ENCODE data around the gene HYAL2.
"Not testable (repeated sequence)": the region's sequence is repeated elsewhere in the genome, so short reads cannot be mapped to it uniquely, and the experiment has no call there.

Gene HYAL2

GRCh38 chr3:50288387-50289007 is 34.0 kb downstream of the HYAL2 start:
- no peak for DNase-seq

GRCh38 chr3:50287262-50287661 is 35.3 kb downstream of the HYAL2 start:
- no peak for DNase-seq

- DNase-seq = no peak
Observed at GRCh38 chr3:50286322-50287227, 36.0 kb downstream of the HYAL2 start.

- DNase-seq = not testable (repeated sequence)
Observed at GRCh38 chr3:50284121-50284520, 38.4 kb downstream of the HYAL2 start.

GRCh38 chr3:50279255-50280016 is 43.1 kb downstream of the HYAL2 start:
- DNase-seq = no peak

GRCh38 chr3:50278880-50279224 is 43.7 kb downstream of the HYAL2 start, which contains the start of gene LSMEM2:
Gene LSMEM2, plus strand, starts transcription at chr3:50279087. Its CDS starts 27 bp downstream, at chr3:50279114.
- DNase-seq = no peak

- no peak for DNase-seq
Observed at GRCh38 chr3:50278123-50278879, 44.2 kb downstream of the HYAL2 start.

GRCh38 chr3:50276762-50277101 is 45.8 kb downstream of the HYAL2 start:
- DNase-seq = no peak

- no peak for DNase-seq
Observed at GRCh38 chr3:50275996-50276761, 46.4 kb downstream of the HYAL2 start.

GRCh38 chr3:50275141-50275995 is 47.2 kb downstream of the HYAL2 start:
- no peak for DNase-seq

GRCh38 chr3:50274371-50275104 is 48.0 kb downstream of the HYAL2 start:
- peak; percentile 43 for DNase-seq

- no peak for DNase-seq
Observed at GRCh38 chr3:50273689-50274065, 48.9 kb downstream of the HYAL2 start.

- peak; percentile 81 for DNase-seq
Observed at GRCh38 chr3:50272911-50273688, 49.4 kb downstream of the HYAL2 start.

GRCh38 chr3:50272538-50272910 is 50.0 kb downstream of the HYAL2 start:
- DNase-seq = not testable (repeated sequence)

GRCh38 chr3:50271314-50271936 is 51.1 kb downstream of the HYAL2 start:
- DNase-seq = no peak

- DNase-seq = no peak
Observed at GRCh38 chr3:50270422-50271224, 51.9 kb downstream of the HYAL2 start.

GRCh38 chr3:50269977-50270413 is 52.5 kb downstream of the HYAL2 start:
- DNase-seq = no peak

GRCh38 chr3:50269460-50269859 is 53.1 kb downstream of the HYAL2 start:
- no peak for DNase-seq
